DND-41 (cell line): Measurements from ENCODE around the gene TRIM2.

Experiments
- EZH2 ChIP-seq: IDR thresholded peaks from 3 replicates; pipeline ENCODE4 v1.6.1; 2012; ENCODE audit warnings: borderline replicate concordance, low read depth, mild to moderate bottlenecking, moderate library complexity, low read length, inconsistent platforms; ENCODE audit not compliant: severe bottlenecking
- TF ChIP-seq, protein P1 (sequence below): IDR thresholded peaks from 2 replicates; pipeline ENCODE4 v1.5.1; 2012; ENCODE audit warnings: borderline replicate concordance, low read length, moderate library complexity, mild to moderate bottlenecking; ENCODE audit not compliant: poor library complexity, severe bottlenecking; ENCODE audit errors: extremely low read depth

GRCh38 chr4:153295131-153295755 lies 91.0 kb downstream of the TRIM2 start:
- TF ChIP-seq EZH2, result no peak
- TF ChIP-seq, protein P1, sequence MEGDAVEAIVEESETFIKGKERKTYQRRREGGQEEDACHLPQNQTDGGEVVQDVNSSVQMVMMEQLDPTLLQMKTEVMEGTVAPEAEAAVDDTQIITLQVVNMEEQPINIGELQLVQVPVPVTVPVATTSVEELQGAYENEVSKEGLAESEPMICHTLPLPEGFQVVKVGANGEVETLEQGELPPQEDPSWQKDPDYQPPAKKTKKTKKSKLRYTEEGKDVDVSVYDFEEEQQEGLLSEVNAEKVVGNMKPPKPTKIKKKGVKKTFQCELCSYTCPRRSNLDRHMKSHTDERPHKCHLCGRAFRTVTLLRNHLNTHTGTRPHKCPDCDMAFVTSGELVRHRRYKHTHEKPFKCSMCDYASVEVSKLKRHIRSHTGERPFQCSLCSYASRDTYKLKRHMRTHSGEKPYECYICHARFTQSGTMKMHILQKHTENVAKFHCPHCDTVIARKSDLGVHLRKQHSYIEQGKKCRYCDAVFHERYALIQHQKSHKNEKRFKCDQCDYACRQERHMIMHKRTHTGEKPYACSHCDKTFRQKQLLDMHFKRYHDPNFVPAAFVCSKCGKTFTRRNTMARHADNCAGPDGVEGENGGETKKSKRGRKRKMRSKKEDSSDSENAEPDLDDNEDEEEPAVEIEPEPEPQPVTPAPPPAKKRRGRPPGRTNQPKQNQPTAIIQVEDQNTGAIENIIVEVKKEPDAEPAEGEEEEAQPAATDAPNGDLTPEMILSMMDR, result no peak
